Right forelimb (tissue), 1 donor: ENCODE results near the gene CALML4.
"Not testable (repeated sequence)": the region's sequence is repeated elsewhere in the genome, so short reads cannot be mapped to it uniquely, and the experiment has no call there.

Source experiments
- DNase-seq: peaks from one replicate; pipeline ENCODE4 v3.0.0-alpha.2; 2018

The CALML4 gene

GRCh38 chr15:68187559-68187958 lies 17.6 kb downstream of the CALML4 start:
- DNase-seq, result peak; percentile 80

- no peak for DNase-seq
These were observed 18.3 kb downstream of the CALML4 start for GRCh38 chr15:68186671-68187397.

GRCh38 chr15:68184616-68185480 lies 20.3 kb downstream of the CALML4 start:
- DNase-seq, result no peak

GRCh38 chr15:68183616-68184315 lies 21.4 kb downstream of the CALML4 start:
- no peak for DNase-seq

- DNase-seq, result no peak
These were observed 27.4 kb downstream of the CALML4 start for GRCh38 chr15:68177742-68178141.

- no peak for DNase-seq
These were observed 28.5 kb downstream of the CALML4 start for GRCh38 chr15:68176601-68177000.

- no peak for DNase-seq
These were observed 29.6 kb downstream of the CALML4 start for GRCh38 chr15:68175526-68175925.

- no peak for DNase-seq
These were observed 32.0 kb downstream of the CALML4 start for GRCh38 chr15:68173119-68173518.

- not testable (repeated sequence) for DNase-seq
These were observed 33.1 kb downstream of the CALML4 start for GRCh38 chr15:68172037-68172436.

GRCh38 chr15:68166847-68167246 lies 38.3 kb downstream of the CALML4 start:
- DNase-seq, result no peak

GRCh38 chr15:68163191-68163590 lies 41.9 kb downstream of the CALML4 start:
- no peak for DNase-seq

- no peak for DNase-seq
These were observed 47.0 kb downstream of the CALML4 start for GRCh38 chr15:68158046-68158628.

- DNase-seq, result no peak
These were observed 48.1 kb downstream of the CALML4 start for GRCh38 chr15:68157074-68157473.

GRCh38 chr15:68154923-68155559 lies 50.1 kb downstream of the CALML4 start:
- peak; percentile 64 for DNase-seq

GRCh38 chr15:68152342-68152741 lies 52.8 kb downstream of the CALML4 start:
- no peak for DNase-seq

GRCh38 chr15:68151277-68151676 lies 53.9 kb downstream of the CALML4 start:
- no peak for DNase-seq

- no peak for DNase-seq
These were observed 54.9 kb downstream of the CALML4 start for GRCh38 chr15:68150187-68150586.

GRCh38 chr15:68149059-68149458 lies 56.1 kb downstream of the CALML4 start:
- no peak for DNase-seq

GRCh38 chr15:68148039-68148438 lies 57.1 kb downstream of the CALML4 start:
- no peak for DNase-seq

GRCh38 chr15:68145706-68146105 lies 59.4 kb downstream of the CALML4 start:
- no peak for DNase-seq

- DNase-seq, result no peak
These were observed 61.3 kb downstream of the CALML4 start for GRCh38 chr15:68143785-68144184.

GRCh38 chr15:68143129-68143528 lies 62.0 kb downstream of the CALML4 start:
- no peak for DNase-seq
